SK-N-SH (cell line): Measurements from ENCODE around the gene IDH1. TPM values are rescaled to one million over a fixed set of nuclear protein-coding genes. Genes with fewer than 3 reads are reported as not detected.

ENCODE experiments used
- CTCF ChIA-PET: fragments of 300-600, 350-600 bp; formaldehyde crosslinking; extraction: SDS; loops from one replicate; lab custom pipeline; 2021; lab: Yijun Ruan, JAX
- POLR2A ChIA-PET: fragments of 350-600 bp; sonication (Branson Sonifier 250); formaldehyde crosslinking; extraction: SDS; loops from one replicate; lab custom pipeline; 2020; ENCODE audit warnings: antibody characterized with exemption, inconsistent platforms; lab: Yijun Ruan, JAX
- DNase-seq: peaks from one replicate; pipeline ENCODE4 v3.0.0; 2012
- H2AFZ ChIP-seq: fragments of 200-600 bp; sonication (generic); 2 replicates; pipeline ENCODE4 v1.8.1; 2016; ENCODE audit warnings: antibody characterized with exemption, mild to moderate bottlenecking, low read depth
- H3F3A ChIP-seq: fragments of 200-600 bp; sonication (generic); replicated peaks from 2 replicates; pipeline ENCODE3; 2016; ENCODE audit warnings: antibody characterized with exemption, mild to moderate bottlenecking; ENCODE audit not compliant: insufficient read depth
- H3K27ac ChIP-seq, 2 experiments: fragments of 200-500 bp in 1 of 2; fragments of 200-600 bp in 1 of 2; sonication (Bioruptor generic) in 1 of 2; sonication (generic), shearing (Covaris generic) in 1 of 2; 2 replicates each; pipeline versions ENCODE4 v1.5.1 to v1.6.1; 2014 to 2016; ENCODE audit warnings: low read depth in 2 of 2, inconsistent platforms in 1 of 2, low read length in 1 of 2, mild to moderate bottlenecking in 1 of 2, mixed read lengths in 1 of 2
- H3K27me3 ChIP-seq: fragments of 200-600 bp; sonication (generic), shearing (Covaris generic); 2 replicates; pipeline ENCODE4 v1.6.1; 2016; ENCODE audit warnings: mixed run types; ENCODE audit not compliant: insufficient read depth
- H3K36me3 ChIP-seq, 2 experiments: fragments of 200-500 bp in 1 of 2; fragments of 200-600 bp in 1 of 2; sonication (Bioruptor generic) in 1 of 2; sonication (generic) in 1 of 2; replicated peaks in 1 of 2; 2 replicates each; pipeline versions ENCODE3 to v1.5.1; 2014 to 2016; ENCODE audit warnings: low read length in 1 of 2, mild to moderate bottlenecking in 1 of 2; ENCODE audit not compliant: insufficient read depth in 2 of 2, control insufficient read depth in 1 of 2
- H3K4me1 ChIP-seq, 2 experiments: fragments of 200-500 bp in 1 of 2; fragments of 200-600 bp in 1 of 2; sonication (Bioruptor generic) in 1 of 2; sonication (generic), shearing (Covaris generic) in 1 of 2; 2 replicates each; pipeline versions ENCODE4 v1.5.1 to v1.6.1; 2014 to 2016; ENCODE audit warnings: low read depth in 1 of 2, low read length in 1 of 2, mixed run types in 1 of 2; ENCODE audit not compliant: insufficient read depth in 2 of 2, control insufficient read depth in 1 of 2
- H3K4me2 ChIP-seq: fragments of 200-600 bp; sonication (generic), shearing (Covaris generic); 2 replicates; pipeline ENCODE4 v1.6.1; 2017; ENCODE audit warnings: mixed run types
- H3K4me3 ChIP-seq, 2 experiments: fragments of 200-500 bp in 1 of 2; fragments of 200-600 bp in 1 of 2; sonication (Bioruptor generic) in 1 of 2; sonication (generic), shearing (Covaris generic) in 1 of 2; 2 replicates each; pipeline versions ENCODE4 v1.5.1 to v1.8.1; 2014 to 2016; ENCODE audit warnings: low read depth in 2 of 2, inconsistent platforms in 1 of 2, low read length in 1 of 2, mild to moderate bottlenecking in 1 of 2, mixed read lengths in 1 of 2, moderate library complexity in 1 of 2
- H3K79me2 ChIP-seq: fragments of 200-600 bp; sonication (generic); 2 replicates; pipeline ENCODE4 v1.8.1; 2017; ENCODE audit warnings: mild to moderate bottlenecking; ENCODE audit not compliant: insufficient read depth
- H3K9ac ChIP-seq: fragments of 200-600 bp; sonication (generic); 2 replicates; pipeline ENCODE4 v1.6.1; 2017; ENCODE audit warnings: mixed run types
- H3K9me2 ChIP-seq: fragments of 200-600 bp; sonication (generic); 2 replicates; pipeline ENCODE4 v1.6.1; 2017; ENCODE audit warnings: mixed run types
- H3K9me3 ChIP-seq: fragments of 200-600 bp; sonication (generic); 2 replicates; pipeline ENCODE4 v1.6.1; 2017; ENCODE audit warnings: mixed run types, mild to moderate bottlenecking, moderate library complexity
- H4K20me1 ChIP-seq: fragments of 200-600 bp; sonication (generic); 2 replicates; pipeline ENCODE4 v1.6.1; 2017; ENCODE audit warnings: mild to moderate bottlenecking, mixed run types; ENCODE audit not compliant: insufficient read depth
- CTCF ChIP-seq: fragments of 200-600 bp; sonication (generic); IDR thresholded peaks from 2 replicates; pipeline ENCODE4 v1.6.1; 2017; ENCODE audit warnings: antibody characterized with exemption, mild to moderate bottlenecking, moderate library complexity
- FOSL2 ChIP-seq: IDR thresholded peaks from 2 replicates; pipeline ENCODE4 v1.4.0; 2012; ENCODE audit warnings: low read depth, mild to moderate bottlenecking, moderate library complexity, borderline replicate concordance
- FOXM1 ChIP-seq: IDR thresholded peaks from 2 replicates; pipeline ENCODE4 v1.4.0; 2012; ENCODE audit warnings: low read depth, mild to moderate bottlenecking
- GABPA ChIP-seq: IDR thresholded peaks from 2 replicates; pipeline ENCODE4 v1.4.0; 2012; ENCODE audit warnings: low read depth, mild to moderate bottlenecking
- GATA2 ChIP-seq: sonication (generic); formaldehyde crosslinking; IDR thresholded peaks from 2 replicates; pipeline ENCODE4 v1.5.0; 2020; ENCODE audit warnings: mild to moderate bottlenecking, missing genetic modification reagents
- JUND ChIP-seq: IDR thresholded peaks from 2 replicates; pipeline ENCODE4 v1.4.0; 2012
- MEF2A ChIP-seq: IDR thresholded peaks from 2 replicates; pipeline ENCODE4 v1.4.0; 2012; ENCODE audit warnings: low read depth, borderline replicate concordance
- NFIC ChIP-seq: IDR thresholded peaks from 2 replicates; pipeline ENCODE4 v1.4.0; 2012; ENCODE audit warnings: borderline replicate concordance
- RCOR1 ChIP-seq: fragments of 150-350 bp; IDR thresholded peaks from 2 replicates; pipeline ENCODE4 v1.6.1; 2017; ENCODE audit warnings: antibody characterized with exemption, low read length
- REST ChIP-seq: IDR thresholded peaks from 2 replicates; pipeline ENCODE4 v1.6.1; 2012; ENCODE audit warnings: mild to moderate bottlenecking, low read depth, low read length, moderate library complexity
- RFX5 ChIP-seq: IDR thresholded peaks from 2 replicates; pipeline ENCODE4 v1.6.1; 2012; ENCODE audit warnings: mild to moderate bottlenecking, improper control_type of control experiment, low read length
- RXRA ChIP-seq: IDR thresholded peaks from 2 replicates; pipeline ENCODE4 v1.4.0; 2012; ENCODE audit warnings: low read depth, mild to moderate bottlenecking, borderline replicate concordance
- TEAD4 ChIP-seq: IDR thresholded peaks from 2 replicates; pipeline ENCODE4 v1.4.0; 2012; ENCODE audit warnings: mild to moderate bottlenecking, borderline replicate concordance; ENCODE audit not compliant: insufficient read depth
- WGBS: methylation state at CpG from one replicate; pipeline ENCODE4 v1.1.6; 2017; ENCODE audit warnings: low lambda C conversion rate; 5-methylcytosine and 5-hydroxymethylcytosine counted together
- polyA plus RNA-seq, 3 experiments: library from polyadenylated mRNA; depleted of rRNA; stranded (reverse); fragments of >200 nt; gene quantifications; 2 replicates each; pipeline ENCODE4 v1.2.3, GENCODE V29; 2012

IDH1 gene
- polyA plus RNA-seq, 1 of the 3 experiments (the other 2 are of a cell fraction), result 43.4 TPM

- Histone ChIP-seq H3K4me2 (no peak overlapping the region), H3K27me3 (no peaks in the 10 kb centered on the region), H2AFZ (no peak overlapping the region), H3K9ac (no peak overlapping the region), H3K36me3 (no peaks in the 10 kb centered on the region), H3K4me1 (no peaks in the 10 kb centered on the region), H4K20me1 (no peaks in the 10 kb centered on the region), H3K27ac (no peak overlapping the region), H3K9me3 (no peaks in the 10 kb centered on the region), H3K9me2 (no peaks in the 10 kb centered on the region), H3K79me2 (no peaks in the 10 kb centered on the region), H3F3A (no peaks in the 10 kb centered on the region), H3K4me3 (no peak overlapping the region)
- ChIA-PET CTCF (interaction anchor here (0.9 kb wide), 1 partner anchor 51 kb away, joined by 3 read pairs; no protein-coding TSS in a partner anchor), POLR2A (no interaction called here)
- WGBS, result 87% methylated on average over 21 of the region's 33 CpGs
- DNase-seq, result no peak
- TF ChIP-seq NFIC (no peak), FOXM1 (no peak), CTCF (no peak), RFX5 (no peak), GABPA (no peak), MEF2A (no peak)
Observed at GRCh38 chr2:208227581-208228232, 27.2 kb downstream of the IDH1 start.

- Histone ChIP-seq H3K36me3 (no peaks in the 10 kb centered on the region), H2AFZ (no peak overlapping the region), H3K4me3 (no peak overlapping the region), H3F3A (peaks cover 3% of the 10 kb centered on the region), H3K9me2 (no peaks in the 10 kb centered on the region), H3K4me2 (no peak overlapping the region), H3K27me3 (no peaks in the 10 kb centered on the region; the same call in 1 of the 2 replicates), H3K79me2 (no peaks in the 10 kb centered on the region), H3K27ac (no peak overlapping the region), H3K4me1 (no peaks in the 10 kb centered on the region), H3K9me3 (no peaks in the 10 kb centered on the region), H3K9ac (no peak overlapping the region), H4K20me1 (no peaks in the 10 kb centered on the region)
- 85% methylated on average over 2 of the region's 2 CpGs for WGBS
- ChIA-PET POLR2A (no interaction called here), CTCF (interaction anchor here (1.1 to 1.7 kb wide), 2 partner anchors 10 to 49 kb away, joined by 3 to 5 read pairs; no protein-coding TSS in a partner anchor)
- DNase-seq, result no peak
- no peak for TF ChIP-seq RCOR1
Observed at GRCh38 chr2:208224802-208225201, 30.1 kb downstream of the IDH1 start.

- H3K4me2 ChIP-seq, result no peak overlapping the region
- H2AFZ ChIP-seq, result no peak overlapping the region
- H3K27ac ChIP-seq, result no peak overlapping the region
- no peaks in the 10 kb centered on the region for H3K9me3 ChIP-seq
- no peaks in the 10 kb centered on the region for H3K9me2 ChIP-seq
- H3K4me3 ChIP-seq, result no peak overlapping the region
- 60% methylated on average over 3 of the region's 3 CpGs for WGBS
- no peaks in the 10 kb centered on the region; the same call in 1 of the 2 replicates for H3K27me3 ChIP-seq
- CTCF ChIA-PET, result interaction anchor here (0.7 to 1.0 kb wide), 2 partner anchors 47 to 120 kb away, joined by 3 to 6 read pairs; no protein-coding TSS in a partner anchor
- peaks cover 3% of the 10 kb centered on the region for H3F3A ChIP-seq
- POLR2A ChIA-PET, result no interaction called here
- no peaks in the 10 kb centered on the region for H4K20me1 ChIP-seq
- DNase-seq, result no peak
- no peaks in the 10 kb centered on the region for H3K36me3 ChIP-seq
- no peak overlapping the region for H3K9ac ChIP-seq
- no peaks in the 10 kb centered on the region for H3K4me1 ChIP-seq
- no peaks in the 10 kb centered on the region for H3K79me2 ChIP-seq
- TF ChIP-seq GATA2 (CRISPR knock-in tag) (no peak), REST (no peak), RCOR1 (no peak), FOSL2 (no peak), GABPA (no peak), JUND (no peak), RXRA (no peak), CTCF (no peak), FOXM1 (no peak), TEAD4 (no peak)
Observed at GRCh38 chr2:208222351-208222750, 32.5 kb downstream of the IDH1 start.
